H9 (cell line): ENCODE measurements around the gene ACADM. TPM values are rescaled to one million over a fixed set of nuclear protein-coding genes. Genes with fewer than 3 reads are reported as not detected.

Experiments
- DNase-seq: peaks from one replicate; pipeline ENCODE4 v3.0.0-alpha.2; 2017
- H2AFZ ChIP-seq: one replicate; pipeline ENCODE4 v1.6.1; 2013; ENCODE audit warnings: mild to moderate bottlenecking, low read length, control low read depth, moderate library complexity
- H2AK5ac ChIP-seq: 2 replicates; pipeline ENCODE4 v1.6.1; 2013; ENCODE audit warnings: low read length, control low read depth, mixed read lengths; ENCODE audit not compliant: insufficient read length
- H2BK120ac ChIP-seq: one replicate; pipeline ENCODE4 v1.6.1; 2013; ENCODE audit warnings: low read depth, mild to moderate bottlenecking, low read length, control low read depth, inconsistent platforms; ENCODE audit not compliant: poor library complexity, severe bottlenecking
- H2BK12ac ChIP-seq: 2 replicates; pipeline ENCODE4 v1.6.1; 2013; ENCODE audit warnings: low read length, control low read depth, mixed read lengths, low read depth; ENCODE audit not compliant: insufficient read length
- H2BK15ac ChIP-seq: 2 replicates; pipeline ENCODE4 v1.6.1; 2013; ENCODE audit warnings: low read depth, low read length, control low read depth
- H2BK20ac ChIP-seq: one replicate; pipeline ENCODE4 v1.6.1; 2013; ENCODE audit warnings: low read depth, mild to moderate bottlenecking, low read length, control low read depth, inconsistent platforms; ENCODE audit not compliant: poor library complexity, severe bottlenecking
- H2BK5ac ChIP-seq: 2 replicates; pipeline ENCODE4 v1.6.1; 2013; ENCODE audit warnings: low read length, control low read depth, mixed read lengths; ENCODE audit not compliant: insufficient read length
- H3K14ac ChIP-seq: 2 replicates; pipeline ENCODE4 v1.6.1; 2013; ENCODE audit warnings: low read length, control low read depth; ENCODE audit not compliant: insufficient read depth
- H3K18ac ChIP-seq: 2 replicates; pipeline ENCODE4 v1.6.1; 2013; ENCODE audit warnings: low read depth, mild to moderate bottlenecking, mixed read lengths, low read length, control low read depth; ENCODE audit not compliant: insufficient read length
- H3K23ac ChIP-seq: 2 replicates; pipeline ENCODE4 v1.6.1; 2013; ENCODE audit warnings: low read length, control low read depth, mixed read lengths, low read depth; ENCODE audit not compliant: insufficient read length
- H3K23me2 ChIP-seq: 2 replicates; pipeline ENCODE4 v1.6.1; 2013; ENCODE audit warnings: low read depth, mild to moderate bottlenecking, mixed read lengths, low read length, control low read depth; ENCODE audit not compliant: insufficient read length, poor library complexity, severe bottlenecking
- H3K27ac ChIP-seq: 2 replicates; pipeline ENCODE4 v1.5.1; 2013; ENCODE audit warnings: low read length, control low read depth, mixed read lengths, low read depth; ENCODE audit not compliant: insufficient read length
- H3K27me3 ChIP-seq: 2 replicates; pipeline ENCODE4 v1.6.1; 2013; ENCODE audit warnings: low read length, control low read depth, inconsistent platforms; ENCODE audit not compliant: insufficient read depth
- H3K4ac ChIP-seq: 2 replicates; pipeline ENCODE4 v1.6.1; 2013; ENCODE audit warnings: low read depth, mild to moderate bottlenecking, control low read depth, inconsistent platforms, low read length, moderate library complexity
- H3K4me1 ChIP-seq: 2 replicates; pipeline ENCODE4 v1.6.1; 2013; ENCODE audit warnings: low read length, control low read depth, inconsistent platforms; ENCODE audit not compliant: insufficient read depth
- H3K4me2 ChIP-seq: 2 replicates; pipeline ENCODE4 v1.6.1; 2013; ENCODE audit warnings: low read length, control low read depth, mixed read lengths; ENCODE audit not compliant: insufficient read length, insufficient read depth
- H3K56ac ChIP-seq: 2 replicates; pipeline ENCODE4 v1.6.1; 2013; ENCODE audit warnings: low read depth, mild to moderate bottlenecking, mixed read lengths, low read length, control low read depth; ENCODE audit not compliant: insufficient read length
- H3K79me1 ChIP-seq: 2 replicates; pipeline ENCODE4 v1.6.1; 2013; ENCODE audit warnings: low read depth, mild to moderate bottlenecking, moderate library complexity, low read length, control low read depth, inconsistent platforms; ENCODE audit not compliant: insufficient read depth, poor library complexity, severe bottlenecking
- H3K79me2 ChIP-seq: 2 replicates; pipeline ENCODE4 v1.6.1; 2013; ENCODE audit warnings: low read length, control low read depth, inconsistent platforms; ENCODE audit not compliant: insufficient read depth
- H3K9ac ChIP-seq: 2 replicates; pipeline ENCODE4 v1.6.1; 2013; ENCODE audit warnings: low read length, control low read depth, mixed read lengths; ENCODE audit not compliant: insufficient read length; ENCODE audit errors: extremely low read depth
- H3K9me3 ChIP-seq: one replicate; pipeline ENCODE4 v1.6.1; 2013; ENCODE audit warnings: low read depth, low read length, inconsistent platforms; ENCODE audit not compliant: control insufficient read depth
- H3T11ph ChIP-seq: one replicate; pipeline ENCODE4 v1.6.1; 2013; ENCODE audit warnings: mild to moderate bottlenecking, low read length, control low read depth, inconsistent platforms
- H4K20me1 ChIP-seq: one replicate; pipeline ENCODE4 v1.6.1; 2013; ENCODE audit not compliant: control insufficient read depth, insufficient read length, insufficient read depth
- H4K5ac ChIP-seq: 2 replicates; pipeline ENCODE4 v1.6.1; 2013; ENCODE audit warnings: low read depth, mild to moderate bottlenecking, mixed read lengths, low read length, control low read depth; ENCODE audit not compliant: insufficient read length
- H4K8ac ChIP-seq: replicated peaks from 2 replicates; pipeline ENCODE4 v1.6.1; 2013; ENCODE audit warnings: low read length, control low read depth, mixed read lengths, low read depth; ENCODE audit not compliant: insufficient read length
- H4K91ac ChIP-seq: 2 replicates; pipeline ENCODE4 v1.6.1; 2013; ENCODE audit warnings: low read depth, mild to moderate bottlenecking, moderate library complexity, mixed read lengths, low read length, control low read depth; ENCODE audit not compliant: insufficient read length
- H3K27ac Mint-ChIP-seq, 3 experiments: 2 replicates in 2 of 3; 3 replicates in 1 of 3; pipeline ENCODE4 v1.8.0; 2020 to 2021; ENCODE audit warnings: mixed read lengths in 3 of 3, mild to moderate bottlenecking in 1 of 3, moderate library complexity in 1 of 3
- H3K27me3 Mint-ChIP-seq: 2 replicates; pipeline ENCODE4 v1.8.0; 2021; ENCODE audit warnings: low read depth, mild to moderate bottlenecking, moderate library complexity, mixed read lengths
- H3K36me3 Mint-ChIP-seq, 3 experiments: 2 replicates in 2 of 3; 3 replicates in 1 of 3; pipeline ENCODE4 v1.8.0; 2020 to 2021; ENCODE audit warnings: low read depth in 3 of 3, mixed read lengths in 3 of 3; ENCODE audit not compliant: insufficient read depth in 1 of 3
- H3K4me1 Mint-ChIP-seq, 2 experiments: 2 replicates each; pipeline ENCODE4 v1.8.0; 2020; ENCODE audit warnings: mixed read lengths in 2 of 2
- H3K4me3 Mint-ChIP-seq, 2 experiments: 2 replicates in 1 of 2; 3 replicates in 1 of 2; pipeline ENCODE4 v1.8.0; 2020 to 2021; ENCODE audit warnings: mild to moderate bottlenecking in 2 of 2, mixed read lengths in 2 of 2, moderate library complexity in 1 of 2
- H3K9me3 Mint-ChIP-seq, 2 experiments: 2 replicates in 1 of 2; 3 replicates in 1 of 2; pipeline ENCODE4 v1.8.0; 2020; ENCODE audit warnings: mild to moderate bottlenecking in 2 of 2, mixed read lengths in 2 of 2, moderate library complexity in 1 of 2
- WGBS: extraction: QIAGEN DNeasy Blood & Tissue Kit; methylation state at CpG from one replicate; pipeline ENCODE4 v1.1.7; 2013; ENCODE audit warnings: missing lambda C conversion rate, low lambda C conversion rate, mixed read lengths; ENCODE audit not compliant: insufficient read length; ENCODE audit errors: extremely low coverage; 5-methylcytosine and 5-hydroxymethylcytosine counted together
- total RNA-seq: library from RNA; stranded (reverse); gene quantifications from 2 replicates; pipeline ENCODE4 v1.2.1, GENCODE V29; 2021
- TF ChIP-seq, protein P1 (sequence below): fragments of 200-600 bp; sonication (generic); conservative IDR thresholded peaks from 3 replicates; pipeline ENCODE4 v1.8.0; 2021; ENCODE audit warnings: antibody characterized with exemption, mild to moderate bottlenecking

ACADM gene
- total RNA-seq, 1 experiment from 2014 or later, result 51.3 TPM

DNA sequence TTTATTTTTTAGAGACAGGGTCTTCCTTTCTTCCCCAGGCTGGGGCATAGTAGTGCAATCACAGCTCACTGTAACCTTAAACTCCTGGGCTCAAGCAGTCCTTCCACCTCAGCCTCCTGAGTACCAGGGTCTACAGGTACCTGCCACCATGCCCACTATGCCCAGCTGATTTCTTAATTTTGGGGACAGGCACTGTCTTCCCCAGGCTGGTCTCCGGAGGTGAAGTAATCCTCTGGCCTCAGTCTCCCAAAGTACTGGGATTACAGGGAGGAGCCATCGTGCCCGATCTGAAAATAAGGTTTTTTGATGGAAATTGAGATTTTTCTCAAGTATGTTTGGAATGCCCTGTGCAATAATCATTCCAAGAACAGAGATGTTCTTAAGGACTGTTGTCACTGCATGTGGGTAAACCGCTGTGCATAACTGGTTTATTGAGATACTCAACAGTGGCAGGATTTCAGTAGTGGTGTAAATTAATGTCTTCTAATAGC, 71.2 kb downstream of the ACADM start:
- Histone ChIP-seq H2BK12ac (no peak overlapping the region), H3K23ac (no peak overlapping the region), H3K14ac (no peak overlapping the region), H2AFZ (no peak overlapping the region), H4K5ac (peak overlapping the region; percentile 43), H3K27me3 (no peaks in the 10 kb centered on the region), H3K4ac (no peak overlapping the region), H3K9me3 (no peaks in the 10 kb centered on the region), H4K91ac (no peak overlapping the region), H2BK20ac (no peak overlapping the region), H3K27ac (no peak overlapping the region), H2BK5ac (no peak overlapping the region), H2AK5ac (no peak overlapping the region), H4K20me1 (no peaks in the 10 kb centered on the region), H2BK15ac (no peak overlapping the region), H3K4me2 (no peak overlapping the region), H3K79me1 (no peaks in the 10 kb centered on the region), H2BK120ac (no peak overlapping the region), H3K18ac (no peak overlapping the region), H3T11ph (no peak overlapping the region), H3K56ac (no peak overlapping the region), H3K4me1 (no peaks in the 10 kb centered on the region), H3K79me2 (no peaks in the 10 kb centered on the region), H4K8ac (no peak overlapping the region), H3K23me2 (no peaks in the 10 kb centered on the region), H3K9ac (no peak overlapping the region)
- Mint-ChIP-seq H3K36me3 (peaks cover 38 to 77% (median 50%) of the 10 kb centered on the region in 3 experiments; a peak in 6 of 7 replicates), H3K27me3 (no peaks in the 10 kb centered on the region; the same call in 1 of the 2 replicates), H3K9me3 (no peaks in the 10 kb centered on the region), H3K4me3 (no peak overlapping the region), H3K4me1 (peaks cover 5 to 12% of the 10 kb centered on the region in 2 experiments), H3K27ac (no peak overlapping the region)
- no CpG with 5 or more reads among the region's 4 CpGs for WGBS
- TF ChIP-seq, protein P1, sequence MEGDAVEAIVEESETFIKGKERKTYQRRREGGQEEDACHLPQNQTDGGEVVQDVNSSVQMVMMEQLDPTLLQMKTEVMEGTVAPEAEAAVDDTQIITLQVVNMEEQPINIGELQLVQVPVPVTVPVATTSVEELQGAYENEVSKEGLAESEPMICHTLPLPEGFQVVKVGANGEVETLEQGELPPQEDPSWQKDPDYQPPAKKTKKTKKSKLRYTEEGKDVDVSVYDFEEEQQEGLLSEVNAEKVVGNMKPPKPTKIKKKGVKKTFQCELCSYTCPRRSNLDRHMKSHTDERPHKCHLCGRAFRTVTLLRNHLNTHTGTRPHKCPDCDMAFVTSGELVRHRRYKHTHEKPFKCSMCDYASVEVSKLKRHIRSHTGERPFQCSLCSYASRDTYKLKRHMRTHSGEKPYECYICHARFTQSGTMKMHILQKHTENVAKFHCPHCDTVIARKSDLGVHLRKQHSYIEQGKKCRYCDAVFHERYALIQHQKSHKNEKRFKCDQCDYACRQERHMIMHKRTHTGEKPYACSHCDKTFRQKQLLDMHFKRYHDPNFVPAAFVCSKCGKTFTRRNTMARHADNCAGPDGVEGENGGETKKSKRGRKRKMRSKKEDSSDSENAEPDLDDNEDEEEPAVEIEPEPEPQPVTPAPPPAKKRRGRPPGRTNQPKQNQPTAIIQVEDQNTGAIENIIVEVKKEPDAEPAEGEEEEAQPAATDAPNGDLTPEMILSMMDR, result no peak
- no peak for DNase-seq
